Measurements from ENCODE around the gene DOCK8.
"Not testable (repeated sequence)": the region's sequence is repeated elsewhere in the genome, so short reads cannot be mapped to it uniquely, and the experiment has no call there.

Gene DOCK8

DNA sequence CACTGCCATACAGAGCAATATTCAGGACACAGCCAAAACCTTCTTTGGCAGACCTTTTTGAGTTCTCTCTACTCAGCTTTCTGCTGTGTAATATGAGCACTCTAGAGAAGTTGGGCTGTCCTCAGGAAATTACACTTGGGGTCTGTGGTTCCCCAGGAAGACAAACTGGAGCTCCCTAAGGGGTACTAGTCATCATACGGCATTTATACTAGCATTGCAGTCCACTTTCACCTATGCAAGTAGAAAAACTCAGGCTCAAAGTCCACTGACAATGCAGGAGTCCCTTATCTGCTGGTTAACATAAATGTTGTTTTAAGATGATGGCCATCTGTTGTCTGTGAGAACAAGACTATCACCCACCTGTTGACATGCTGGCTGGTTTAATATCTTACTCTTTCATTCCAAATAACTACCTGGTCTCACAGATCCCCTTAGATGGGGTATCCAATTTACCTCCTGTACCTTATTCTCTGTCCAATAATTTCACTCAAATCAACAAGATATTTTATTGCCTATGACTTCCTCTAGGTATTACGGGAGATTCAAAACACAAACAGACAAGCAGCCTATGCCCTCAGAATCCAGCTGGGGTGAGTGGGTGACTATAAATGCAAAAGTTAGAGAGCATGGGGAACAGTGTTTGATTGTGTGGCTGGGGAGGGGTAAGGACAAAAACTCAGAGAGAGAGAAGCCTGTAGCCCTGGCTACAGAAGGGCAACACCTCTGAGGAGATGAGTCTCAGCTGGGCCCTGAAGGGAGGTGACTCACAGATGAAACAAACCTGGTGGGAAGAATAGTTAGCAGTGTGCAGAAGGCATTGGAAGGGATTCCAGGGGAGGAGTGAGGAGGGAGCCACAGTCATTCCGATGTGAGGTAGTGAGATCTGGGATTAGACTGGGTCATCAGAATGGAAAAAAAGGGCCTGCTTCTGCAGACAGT is 10.2 kb downstream of the DOCK8 start:
- no peak overlapping the region for H3K27ac ChIP-seq (ENCODE audit: low read length)
- no peak for DNase-seq (ENCODE audit: low read depth, low spot score)
- H3K27me3 ChIP-seq (ENCODE audit: control insufficient read depth, insufficient read depth, low read length) = no peaks in the 10 kb centered on the region
- no CpG with 5 or more reads among the region's 3 CpGs for WGBS (ENCODE audit: insufficient coverage, insufficient read length)
- H3K4me3 ChIP-seq (ENCODE audit: low read length) = no peak overlapping the region
- H3K9me3 ChIP-seq (ENCODE audit: control insufficient read depth, insufficient read depth, low read length) = no peaks in the 10 kb centered on the region
- no peaks in the 10 kb centered on the region for H3K36me3 ChIP-seq (ENCODE audit: control insufficient read depth, insufficient read depth, low read length)
- H3K4me1 ChIP-seq (ENCODE audit: control insufficient read depth, insufficient read depth, low read length) = no peaks in the 10 kb centered on the region; the same call in 1 of the 2 replicates

GRCh38 chr9:227860-228259 is 13.2 kb downstream of the DOCK8 start:
- Histone ChIP-seq H3K27me3 (ENCODE audit: control insufficient read depth, insufficient read depth, low read length) (no peaks in the 10 kb centered on the region), H3K4me3 (ENCODE audit: low read length) (no peak overlapping the region), H3K4me1 (ENCODE audit: control insufficient read depth, insufficient read depth, low read length) (no peaks in the 10 kb centered on the region), H3K36me3 (ENCODE audit: control insufficient read depth, insufficient read depth, low read length) (no peaks in the 10 kb centered on the region), H3K9me3 (ENCODE audit: control insufficient read depth, insufficient read depth, low read length) (no peaks in the 10 kb centered on the region), H3K27ac (ENCODE audit: low read length) (no peak overlapping the region)
- no CpG with 5 or more reads among the region's 3 CpGs for WGBS (ENCODE audit: insufficient coverage, insufficient read length)
- no peak for DNase-seq (ENCODE audit: low read depth, low spot score)

- Histone ChIP-seq H3K4me1 (ENCODE audit: control insufficient read depth, insufficient read depth, low read length) (no peaks in the 10 kb centered on the region), H3K4me3 (ENCODE audit: low read length) (no peak overlapping the region), H3K36me3 (ENCODE audit: control insufficient read depth, insufficient read depth, low read length) (no peaks in the 10 kb centered on the region), H3K9me3 (ENCODE audit: control insufficient read depth, insufficient read depth, low read length) (no peaks in the 10 kb centered on the region), H3K27me3 (ENCODE audit: control insufficient read depth, insufficient read depth, low read length) (no peaks in the 10 kb centered on the region), H3K27ac (ENCODE audit: low read length) (no peak overlapping the region)
- WGBS (ENCODE audit: insufficient coverage, insufficient read length) = no CpG with 5 or more reads among the region's 5 CpGs
- no peak for DNase-seq (ENCODE audit: low read depth, low spot score)
These were observed 14.4 kb downstream of the DOCK8 start for GRCh38 chr9:228929-229695.

- DNase-seq (ENCODE audit: low read depth, low spot score); H3K27me3 ChIP-seq (ENCODE audit: control insufficient read depth, insufficient read depth, low read length); H3K4me3 ChIP-seq (ENCODE audit: low read length); H3K27ac ChIP-seq (ENCODE audit: low read length); H3K36me3 ChIP-seq (ENCODE audit: control insufficient read depth, insufficient read depth, low read length); H3K9me3 ChIP-seq (ENCODE audit: control insufficient read depth, insufficient read depth, low read length); H3K4me1 ChIP-seq (ENCODE audit: control insufficient read depth, insufficient read depth, low read length): not testable (repeated sequence)
- WGBS (ENCODE audit: insufficient coverage, insufficient read length) = no CpG with 5 or more reads among the region's 1 CpG
These were observed 17.0 kb downstream of the DOCK8 start for GRCh38 chr9:231625-232024.

DNA sequence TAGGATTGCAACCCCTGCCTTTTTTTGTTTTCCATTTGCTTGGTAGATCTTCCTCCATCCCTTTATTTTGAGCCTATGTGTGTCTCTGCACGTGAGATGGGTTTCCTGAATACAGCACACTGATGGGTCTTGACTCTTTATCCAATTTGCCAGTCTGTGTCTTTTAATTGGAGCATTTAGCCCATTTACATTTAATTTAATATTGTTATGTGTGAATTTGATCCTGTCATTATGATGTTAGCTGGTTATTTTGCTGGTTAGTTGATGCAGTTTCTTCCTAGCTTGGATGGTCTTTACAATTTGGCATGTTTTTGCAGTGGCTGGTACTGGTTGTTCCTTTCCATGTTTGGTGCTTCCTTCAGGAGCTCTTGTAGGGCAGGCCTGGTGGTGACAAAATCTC is 19.0 kb downstream of the DOCK8 start:
- H3K27me3 ChIP-seq (ENCODE audit: control insufficient read depth, insufficient read depth, low read length); H3K36me3 ChIP-seq (ENCODE audit: control insufficient read depth, insufficient read depth, low read length); DNase-seq (ENCODE audit: low read depth, low spot score); H3K4me1 ChIP-seq (ENCODE audit: control insufficient read depth, insufficient read depth, low read length); H3K9me3 ChIP-seq (ENCODE audit: control insufficient read depth, insufficient read depth, low read length); H3K4me3 ChIP-seq (ENCODE audit: low read length); H3K27ac ChIP-seq (ENCODE audit: low read length): not testable (repeated sequence)
- no CpG with 5 or more reads among the region's 1 CpG for WGBS (ENCODE audit: insufficient coverage, insufficient read length)

DNA sequence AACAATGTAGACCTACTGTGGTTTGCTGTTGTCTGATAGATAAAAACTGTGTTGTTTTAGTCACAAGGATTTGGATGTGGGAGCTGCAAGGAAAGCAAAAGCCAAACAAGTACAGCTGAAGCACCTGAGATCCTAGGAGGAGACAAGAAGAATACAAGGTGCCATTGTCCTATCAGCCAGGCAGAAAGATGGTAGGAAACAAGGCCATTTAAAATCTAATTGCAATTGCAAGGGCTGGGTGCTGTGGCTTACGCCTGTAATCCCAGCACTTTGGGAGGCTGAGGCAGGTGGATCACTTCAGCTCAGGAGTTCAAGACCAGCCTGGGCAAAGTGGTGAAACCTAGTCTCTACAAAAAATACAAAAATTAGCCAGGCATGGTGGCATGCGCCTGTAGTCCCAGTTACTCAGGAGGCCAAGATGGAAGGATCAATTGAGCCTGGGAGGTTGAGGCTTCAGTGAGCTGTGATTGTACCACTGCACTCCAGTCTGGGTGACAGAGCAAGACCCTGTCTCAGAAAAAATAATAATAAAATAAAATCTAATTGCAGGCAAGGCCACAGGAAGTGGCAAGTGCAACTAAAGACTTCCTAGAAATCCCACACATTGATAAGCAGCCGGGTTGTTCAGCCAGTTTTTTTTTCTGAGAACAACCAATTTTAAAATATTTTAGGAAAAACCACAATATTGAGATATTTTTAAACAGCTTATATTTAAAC is 22.6 kb downstream of the DOCK8 start:
- Histone ChIP-seq H3K27ac (ENCODE audit: low read length) (no peak overlapping the region), H3K9me3 (ENCODE audit: control insufficient read depth, insufficient read depth, low read length) (no peaks in the 10 kb centered on the region)
- no CpG with 5 or more reads among the region's 3 CpGs for WGBS (ENCODE audit: insufficient coverage, insufficient read length)

DNA sequence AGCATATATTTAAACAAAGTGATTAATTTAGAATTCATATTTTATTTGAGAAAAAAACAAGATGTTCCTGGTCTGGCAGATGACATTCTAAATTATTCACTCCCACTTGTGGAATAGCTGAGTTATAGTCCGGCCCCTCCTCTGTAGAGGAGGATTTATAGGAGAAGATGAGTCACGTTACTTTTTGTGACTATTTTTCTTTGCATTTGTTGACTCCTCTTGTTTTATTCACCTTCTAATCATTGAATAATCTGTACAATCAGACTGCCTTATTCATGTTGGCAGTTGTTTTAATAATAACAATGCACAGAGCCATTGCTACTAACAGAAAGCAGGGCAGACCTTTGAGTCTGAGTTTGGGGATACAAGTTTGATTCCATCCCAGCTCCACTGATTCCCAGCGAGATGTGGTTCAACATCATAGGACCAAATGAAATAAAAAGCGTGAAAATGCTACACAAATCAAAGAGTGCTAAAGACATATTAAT is 23.2 kb downstream of the DOCK8 start:
- Histone ChIP-seq H3K36me3 (ENCODE audit: control insufficient read depth, insufficient read depth, low read length) (no peaks in the 10 kb centered on the region), H3K4me1 (ENCODE audit: control insufficient read depth, insufficient read depth, low read length) (no peaks in the 10 kb centered on the region; the same call in 1 of the 2 replicates), H3K4me3 (ENCODE audit: low read length) (no peak overlapping the region), H3K27me3 (ENCODE audit: control insufficient read depth, insufficient read depth, low read length) (no peaks in the 10 kb centered on the region), H3K27ac (ENCODE audit: low read length) (no peak overlapping the region), H3K9me3 (ENCODE audit: control insufficient read depth, insufficient read depth, low read length) (no peaks in the 10 kb centered on the region)
- WGBS (ENCODE audit: insufficient coverage, insufficient read length) = no CpG with 5 or more reads among the region's 4 CpGs
- no peak for DNase-seq (ENCODE audit: low read depth, low spot score)

More for the DNA sequence above, 22.6 kb downstream of the DOCK8 start:
- H3K4me3 ChIP-seq (ENCODE audit: low read length) = no peak overlapping the region
- H3K27me3 ChIP-seq (ENCODE audit: control insufficient read depth, insufficient read depth, low read length) = no peaks in the 10 kb centered on the region
- no peaks in the 10 kb centered on the region; the same call in 1 of the 2 replicates for H3K4me1 ChIP-seq (ENCODE audit: control insufficient read depth, insufficient read depth, low read length)
- no peak for DNase-seq (ENCODE audit: low read depth, low spot score)
- H3K36me3 ChIP-seq (ENCODE audit: control insufficient read depth, insufficient read depth, low read length) = no peaks in the 10 kb centered on the region

DNA sequence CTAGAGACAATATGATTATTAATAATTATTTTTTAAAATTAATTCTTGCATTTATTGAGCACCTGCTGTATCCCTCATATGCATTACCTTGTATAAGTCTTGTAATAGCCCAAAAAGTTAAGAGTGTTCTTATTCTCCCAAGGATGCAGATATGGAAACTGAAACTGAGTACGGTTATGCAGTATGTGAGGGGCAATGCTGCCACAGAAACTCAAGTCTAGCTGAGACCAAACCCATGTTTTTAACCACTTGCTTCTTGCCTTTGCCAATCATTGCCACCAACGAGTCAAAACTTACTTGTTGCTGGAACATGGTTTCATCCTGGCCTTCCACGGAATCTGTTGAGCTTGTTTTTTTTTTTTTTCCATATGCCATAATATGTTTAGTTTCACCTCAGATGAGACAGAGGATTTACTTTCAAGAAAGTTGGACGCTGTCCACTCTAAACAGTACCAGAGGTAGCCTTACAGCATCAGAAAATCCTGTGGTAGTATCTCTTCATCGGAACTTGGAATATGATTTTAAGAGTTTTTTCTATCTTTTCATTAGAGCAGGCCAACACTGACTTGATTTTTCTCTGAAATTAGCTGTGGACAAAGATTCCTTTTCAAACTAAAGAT is 27.9 kb downstream of the DOCK8 start:
- no peak for DNase-seq (ENCODE audit: low read depth, low spot score)
- Histone ChIP-seq H3K4me1 (ENCODE audit: control insufficient read depth, insufficient read depth, low read length) (no peaks in the 10 kb centered on the region; the same call in 1 of the 2 replicates), H3K36me3 (ENCODE audit: control insufficient read depth, insufficient read depth, low read length) (no peaks in the 10 kb centered on the region), H3K27me3 (ENCODE audit: control insufficient read depth, insufficient read depth, low read length) (no peaks in the 10 kb centered on the region), H3K27ac (ENCODE audit: low read length) (no peak overlapping the region), H3K4me3 (ENCODE audit: low read length) (no peak overlapping the region), H3K9me3 (ENCODE audit: control insufficient read depth, insufficient read depth, low read length) (no peaks in the 10 kb centered on the region)
- WGBS (ENCODE audit: insufficient coverage, insufficient read length) = no CpG with 5 or more reads among the region's 5 CpGs

- Histone ChIP-seq H3K9me3 (ENCODE audit: control insufficient read depth, insufficient read depth, low read length) (no peaks in the 10 kb centered on the region), H3K4me1 (ENCODE audit: control insufficient read depth, insufficient read depth, low read length) (no peaks in the 10 kb centered on the region), H3K36me3 (ENCODE audit: control insufficient read depth, insufficient read depth, low read length) (no peaks in the 10 kb centered on the region), H3K27ac (ENCODE audit: low read length) (no peak overlapping the region), H3K4me3 (ENCODE audit: low read length) (no peak overlapping the region), H3K27me3 (ENCODE audit: control insufficient read depth, insufficient read depth, low read length) (no peaks in the 10 kb centered on the region)
- no CpG with 5 or more reads among the region's 2 CpGs for WGBS (ENCODE audit: insufficient coverage, insufficient read length)
- no peak for DNase-seq (ENCODE audit: low read depth, low spot score)
These were observed 33.8 kb downstream of the DOCK8 start for GRCh38 chr9:248278-248961.
